GM23248 (cell line): Measurements from ENCODE around the gene TBC1D21. TPM values are rescaled to one million over a fixed set of nuclear protein-coding genes. Genes with fewer than 3 reads are reported as not detected.

Experiments
- DNase-seq: peaks from one replicate; pipeline ENCODE4 v3.0.0-alpha.2; 2015
- H2AFZ ChIP-seq: fragments of 200-600 bp; sonication (generic); 2 replicates; pipeline ENCODE4 v1.6.1; 2016; ENCODE audit warnings: antibody characterized with exemption
- H3F3A ChIP-seq: fragments of 200-600 bp; sonication (generic); 2 replicates; pipeline ENCODE4 v1.6.1; 2016; ENCODE audit warnings: mild to moderate bottlenecking, antibody characterized with exemption, mixed run types; ENCODE audit not compliant: insufficient read depth
- H3K27ac ChIP-seq: fragments of 200-600 bp; sonication (generic); 2 replicates; pipeline ENCODE4 v1.5.1; 2016; ENCODE audit warnings: mild to moderate bottlenecking
- H3K27me3 ChIP-seq: fragments of 200-600 bp; sonication (generic); replicated peaks from 2 replicates; pipeline ENCODE4 v1.6.1; 2016; ENCODE audit warnings: mild to moderate bottlenecking; ENCODE audit not compliant: insufficient read depth
- H3K36me3 ChIP-seq: fragments of 200-600 bp; sonication (generic); 2 replicates; pipeline ENCODE4 v1.6.1; 2016; ENCODE audit warnings: low read depth, mild to moderate bottlenecking
- H3K4me1 ChIP-seq: fragments of 200-600 bp; sonication (generic); 2 replicates; pipeline ENCODE4 v1.6.1; 2016; ENCODE audit warnings: mild to moderate bottlenecking; ENCODE audit not compliant: insufficient read depth
- H3K4me2 ChIP-seq: fragments of 200-600 bp; sonication (generic); one replicate; pipeline ENCODE4 v1.6.1; 2016; ENCODE audit warnings: mild to moderate bottlenecking; ENCODE audit not compliant: unreplicated experiment
- H3K4me3 ChIP-seq: fragments of 200-600 bp; sonication (generic); 2 replicates; pipeline ENCODE4 v1.5.1; 2016; ENCODE audit warnings: mild to moderate bottlenecking
- H3K79me2 ChIP-seq: fragments of 200-600 bp; sonication (generic); 2 replicates; pipeline ENCODE4 v1.6.1; 2016; ENCODE audit warnings: mild to moderate bottlenecking; ENCODE audit not compliant: insufficient read depth
- H3K9ac ChIP-seq: fragments of 200-600 bp; sonication (generic); 2 replicates; pipeline ENCODE4 v1.6.1; 2016; ENCODE audit warnings: mild to moderate bottlenecking
- H3K9me2 ChIP-seq: fragments of 200-600 bp; sonication (generic); 2 replicates; pipeline ENCODE4 v1.6.1; 2016; ENCODE audit warnings: mixed run types, mild to moderate bottlenecking, moderate library complexity; ENCODE audit not compliant: insufficient read depth
- H3K9me3 ChIP-seq: fragments of 200-600 bp; sonication (generic); one replicate; pipeline ENCODE4 v1.6.1; 2017; ENCODE audit warnings: low read depth
- H4K20me1 ChIP-seq: fragments of 200-600 bp; sonication (generic); 2 replicates; pipeline ENCODE4 v1.6.0; 2016; ENCODE audit not compliant: insufficient read depth
- EZH2 ChIP-seq: fragments of 200-600 bp; sonication (generic); IDR thresholded peaks from 2 replicates; pipeline ENCODE4 v1.6.1; 2018; ENCODE audit warnings: antibody characterized with exemption, mild to moderate bottlenecking; ENCODE audit not compliant: insufficient read depth, poor library complexity, severe bottlenecking
- EZH2phosphoT487 ChIP-seq: fragments of 200-600 bp; sonication (generic); IDR thresholded peaks from 2 replicates; pipeline ENCODE4 v1.6.1; 2018; ENCODE audit warnings: antibody characterized with exemption, moderate library complexity, mild to moderate bottlenecking, low read depth; ENCODE audit not compliant: insufficient read depth
- WGBS, 2 experiments: methylation state at CpG; one replicate each; pipeline ENCODE4 v1.1.6; 2015 to 2017; ENCODE audit warnings: low lambda C conversion rate in 2 of 2, low coverage in 1 of 2; ENCODE audit errors: missing lambda C conversion rate in 2 of 2; 5-methylcytosine and 5-hydroxymethylcytosine counted together
- in situ Hi-C: fragments of 300-500 bp; cut with MboI; formaldehyde crosslinking; loops from 2 replicates; pipeline ENCODE4 v1.15.0; 2020
- polyA plus RNA-seq: library from polyadenylated mRNA; unstranded; fragments of >200 nt; fragmentation: Nextera tagmentation; extraction: Ambion mirVana; gene quantifications from 2 replicates; pipeline ENCODE4 v1.2.1, GENCODE V29; 2016
- total RNA-seq: library from RNA; depleted of rRNA; stranded (reverse); fragments of >200 nt; shearing (Covaris generic); gene quantifications from 2 replicates; pipeline ENCODE4 v1.2.3, GENCODE V29; 2014; rRNA removed

TBC1D21 gene
- not detected in 2 replicates for total RNA-seq
- polyA plus RNA-seq, result not detected in 2 replicates

DNA sequence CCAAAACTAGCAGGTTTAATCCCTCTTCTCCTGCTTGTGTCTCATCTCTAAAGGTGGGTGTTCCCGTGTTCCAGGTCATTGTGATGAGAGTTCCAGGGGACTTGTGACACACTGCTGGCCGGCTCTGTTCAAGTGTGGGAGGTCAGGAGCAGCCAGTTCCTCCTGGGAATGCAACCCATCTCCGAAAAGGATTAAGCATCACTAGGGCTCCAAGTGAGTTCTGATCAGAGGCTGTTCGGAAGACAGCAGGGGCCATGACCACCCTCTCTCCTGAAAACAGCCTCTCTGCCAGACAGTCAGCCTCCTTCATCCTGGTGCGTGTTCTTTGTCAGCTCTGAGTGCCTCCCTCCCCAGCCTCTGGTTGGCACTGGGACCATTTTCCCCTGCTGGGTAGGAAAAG, at the start of gene TBC1D21:
TSS of gene TBC1D21 (plus strand) at position 109 of the 400 bp plus-strand sequence. CDS start at position 255, 146 bp downstream.
- WGBS, 2 experiments, result 67 to 70% methylated on average over 5 of the region's 5 CpGs
- H3K9me3 ChIP-seq, result no peaks in the 10 kb centered on the region
- no peak for TF ChIP-seq EZH2phosphoT487
- TF ChIP-seq EZH2, result no peak
- no peaks in the 10 kb centered on the region for H4K20me1 ChIP-seq
- H3K4me1 ChIP-seq, result peaks cover 12% of the 10 kb centered on the region
- H3K27ac ChIP-seq, result no peak within 1 kb of the TSS
- no peak within 1 kb of the TSS for H2AFZ ChIP-seq
- in situ Hi-C loops, result no loop called here
- H3K9me2 ChIP-seq, result no peaks in the 10 kb centered on the region
- no peaks in the 10 kb centered on the region for H3K79me2 ChIP-seq
- peaks cover 12% of the 10 kb centered on the region for H3K27me3 ChIP-seq
- H3F3A ChIP-seq, result peaks cover 10% of the 10 kb centered on the region
- H3K36me3 ChIP-seq, result no peaks in the 10 kb centered on the region
- H3K9ac ChIP-seq, result no peak within 1 kb of the TSS
- H3K4me2 ChIP-seq, result peak within 1 kb of the TSS; percentile 44
- DNase-seq, result no peak
- H3K4me3 ChIP-seq, result no peak within 1 kb of the TSS

- WGBS, 2 experiments, result 35 to 39% methylated on average over 3 of the region's 3 CpGs
- Histone ChIP-seq H3K4me2 (no peak overlapping the region), H2AFZ (no peak overlapping the region)
Measured at GRCh38 chr15:73826711-73827251, 46.6 kb upstream of the TBC1D21 start.

GRCh38 chr15:73829523-73829922, 43.8 kb upstream of the TBC1D21 start:
- H3K4me3 ChIP-seq, result no peak overlapping the region
- no peaks in the 10 kb centered on the region for H3K4me1 ChIP-seq
- no peaks in the 10 kb centered on the region for H4K20me1 ChIP-seq
- no peaks in the 10 kb centered on the region for H3K36me3 ChIP-seq
- no peak overlapping the region for H2AFZ ChIP-seq
- no peak overlapping the region for H3K9ac ChIP-seq
- no peaks in the 10 kb centered on the region for H3F3A ChIP-seq
- H3K4me2 ChIP-seq, result no peak overlapping the region
- TF ChIP-seq EZH2 (no peak), EZH2phosphoT487 (no peak)
- no peaks in the 10 kb centered on the region for H3K9me3 ChIP-seq
- H3K79me2 ChIP-seq, result no peaks in the 10 kb centered on the region
- no peaks in the 10 kb centered on the region for H3K9me2 ChIP-seq
- 20 to 24% methylated on average over 2 of the region's 2 CpGs for WGBS, 2 experiments
- H3K27ac ChIP-seq, result no peak overlapping the region
- H3K27me3 ChIP-seq, result peaks cover 23% of the 10 kb centered on the region
- in situ Hi-C loops, result no loop called here
- no peak for DNase-seq

More at GRCh38 chr15:73826711-73827251, 46.6 kb upstream of the TBC1D21 start:
- Histone ChIP-seq H3K79me2 (no peaks in the 10 kb centered on the region), H3K4me1 (no peaks in the 10 kb centered on the region), H3K4me3 (no peak overlapping the region), H3K9me3 (no peaks in the 10 kb centered on the region), H3K36me3 (no peaks in the 10 kb centered on the region), H3F3A (no peaks in the 10 kb centered on the region), H4K20me1 (no peaks in the 10 kb centered on the region), H3K9ac (no peak overlapping the region), H3K27me3 (peaks cover 17% of the 10 kb centered on the region; the same call in 1 of the 2 replicates), H3K9me2 (no peaks in the 10 kb centered on the region), H3K27ac (no peak overlapping the region)
- TF ChIP-seq EZH2phosphoT487, result no peak
- TF ChIP-seq EZH2, result no peak
- in situ Hi-C loops, result no loop called here
- DNase-seq, result no peak

DNA sequence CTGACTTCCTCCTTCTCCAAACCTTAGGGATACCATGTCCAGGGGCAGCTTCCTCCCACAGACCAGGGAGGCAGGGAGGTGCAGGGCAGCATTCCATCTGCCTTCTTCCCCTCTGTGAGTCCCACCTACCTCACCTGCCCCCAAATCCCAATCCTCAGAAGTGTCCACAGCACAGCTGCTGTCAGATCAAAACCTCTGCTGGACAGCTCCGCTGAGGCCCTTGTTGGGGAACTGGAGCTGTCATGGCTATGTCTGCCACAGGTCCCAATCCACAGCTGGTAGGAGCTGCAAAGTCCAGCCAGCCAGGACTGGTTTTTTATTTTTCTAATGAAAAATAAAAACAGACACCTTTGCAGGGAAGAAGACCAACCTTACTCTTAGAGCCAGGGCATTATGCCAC, 40.7 kb upstream of the TBC1D21 start:
- no peak overlapping the region for H3K4me2 ChIP-seq
- H3K9ac ChIP-seq, result no peak overlapping the region
- no peaks in the 10 kb centered on the region for H3K9me2 ChIP-seq
- peaks cover 44% of the 10 kb centered on the region for H3K27me3 ChIP-seq
- no peak overlapping the region for H3K27ac ChIP-seq
- no peaks in the 10 kb centered on the region for H3F3A ChIP-seq
- in situ Hi-C loops, result no loop called here
- DNase-seq, result peak; percentile 5
- H2AFZ ChIP-seq, result no peak overlapping the region
- TF ChIP-seq EZH2 (no peak), EZH2phosphoT487 (no peak)
- H3K4me1 ChIP-seq, result no peaks in the 10 kb centered on the region
- no peaks in the 10 kb centered on the region for H3K79me2 ChIP-seq
- H4K20me1 ChIP-seq, result no peaks in the 10 kb centered on the region
- no peaks in the 10 kb centered on the region for H3K36me3 ChIP-seq
- no peak overlapping the region for H3K4me3 ChIP-seq
- WGBS, 2 experiments, result 36 to 42% methylated on average over 1 of the region's 1 CpG
- H3K9me3 ChIP-seq, result no peaks in the 10 kb centered on the region
